ENCODE results near the gene TMEM109.

The TMEM109 gene

DNA sequence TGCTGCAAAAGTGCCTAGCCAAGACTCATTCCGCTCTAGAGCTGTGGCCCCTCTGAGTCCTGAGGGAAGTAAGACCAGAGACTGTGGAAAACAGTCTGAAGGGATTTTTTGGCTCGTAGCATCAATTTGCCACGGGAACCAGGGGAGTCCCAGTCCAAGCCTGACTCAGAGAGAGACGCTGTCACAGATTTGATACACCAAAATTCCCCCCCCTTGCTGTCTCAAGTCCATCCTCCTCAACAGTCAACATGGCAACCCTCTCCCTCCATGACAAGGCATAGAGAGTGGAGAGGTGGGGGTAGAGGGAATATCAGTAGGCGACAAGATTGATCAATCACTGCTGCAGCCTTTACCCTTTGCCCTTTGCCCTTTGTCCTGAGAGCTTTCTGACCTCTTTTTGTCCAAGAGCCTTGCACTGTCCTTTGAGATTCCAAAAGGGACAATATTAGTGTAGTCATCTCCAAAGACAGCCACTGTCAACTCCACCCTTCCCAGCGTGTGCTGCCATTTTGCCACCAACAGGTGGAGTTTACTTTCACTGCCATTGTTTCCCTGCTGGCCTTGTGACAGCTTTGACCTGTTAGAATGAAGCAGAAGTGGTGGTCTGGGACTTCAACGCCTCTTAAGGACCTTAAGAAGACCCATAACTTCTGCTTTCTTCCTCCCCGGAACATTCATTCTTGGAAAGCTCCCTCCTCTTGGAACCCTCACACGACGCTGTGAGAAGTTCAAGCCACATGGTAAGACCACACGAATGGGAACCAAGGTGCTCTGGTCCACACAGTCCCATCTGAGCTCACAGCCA is 30.7 kb downstream of the TMEM109 start:
- no peak for DNase-seq

- DNase-seq = no peak
Observed at GRCh38 chr11:60945295-60945667, 31.3 kb downstream of the TMEM109 start.

DNA sequence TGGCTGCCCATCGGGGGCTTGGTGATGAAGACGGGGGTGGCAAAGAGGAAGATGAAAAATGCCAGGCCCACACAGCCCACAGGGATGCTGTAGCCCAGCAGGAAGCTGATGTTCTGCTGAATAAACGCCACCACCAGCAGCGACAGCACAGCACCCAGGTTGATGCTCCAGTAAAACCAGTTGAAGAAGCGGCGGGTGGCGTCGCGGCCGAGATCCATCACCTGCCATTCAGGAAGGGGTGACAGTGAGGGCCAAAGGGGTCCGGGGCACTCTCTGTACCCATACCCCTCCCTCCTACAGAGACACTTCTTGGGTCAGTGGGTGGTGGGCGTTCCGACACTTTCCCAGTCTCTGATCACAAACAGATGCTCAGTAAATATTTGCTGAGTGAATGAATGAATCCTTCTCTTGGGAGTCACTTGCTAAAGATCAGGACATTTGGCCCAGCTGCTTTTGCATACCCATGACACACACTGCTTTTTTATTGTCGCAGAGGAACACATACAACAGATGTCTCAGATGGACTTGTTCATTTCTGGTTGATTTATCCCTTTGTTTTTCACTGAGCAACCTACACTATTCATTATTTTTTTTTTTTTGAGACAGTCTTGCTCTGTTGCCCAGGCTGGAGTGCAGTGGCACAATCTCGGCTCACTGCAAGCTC is 32.8 kb downstream of the TMEM109 start:
- no peak for DNase-seq

DNA sequence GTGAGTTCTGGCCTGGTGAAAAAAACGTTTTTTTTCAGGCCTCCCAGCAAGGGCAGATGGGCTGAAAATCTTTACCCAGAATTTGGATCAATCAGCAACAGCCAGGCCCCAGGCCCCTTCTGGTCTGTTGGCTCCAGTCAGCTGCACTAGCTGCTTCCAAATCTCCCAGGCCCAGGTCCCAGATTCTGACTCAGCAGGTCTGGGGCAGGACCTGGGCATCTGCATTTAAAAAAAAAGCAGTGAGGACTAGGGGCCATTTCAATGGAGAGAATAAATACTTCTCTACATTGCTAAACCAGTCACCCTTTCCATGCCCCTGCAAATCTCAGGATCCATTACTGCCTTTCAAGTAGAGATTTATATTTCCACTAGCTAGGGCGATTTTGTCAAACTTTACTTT is 33.7 kb downstream of the TMEM109 start:
- no peak for DNase-seq

DNA sequence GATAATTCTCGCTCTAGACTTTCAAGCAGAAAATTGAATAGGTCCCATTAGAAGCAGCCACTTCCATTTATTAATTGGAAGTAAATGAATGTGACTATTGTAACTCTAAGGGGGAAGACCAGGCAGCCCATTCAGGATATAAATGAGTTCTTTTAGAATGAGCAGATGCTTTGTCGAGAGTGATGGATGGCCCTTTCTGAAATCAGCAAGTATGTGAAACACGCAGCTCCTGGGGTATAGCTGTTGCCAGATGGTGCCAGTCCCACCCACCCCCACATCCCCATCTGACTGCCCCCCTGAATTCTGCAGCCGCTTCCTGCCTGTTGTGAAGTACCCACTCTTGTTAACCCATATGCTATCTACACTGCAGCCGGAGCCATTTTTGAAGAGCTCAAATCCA is 34.3 kb downstream of the TMEM109 start:
- no peak for DNase-seq

- DNase-seq = no peak
Observed at GRCh38 chr11:60950024-60950423, 36.1 kb downstream of the TMEM109 start.

- peak; percentile 31 for DNase-seq
Observed at GRCh38 chr11:60950933-60951605, 37.1 kb downstream of the TMEM109 start.

GRCh38 chr11:60951606-60951903 is 37.6 kb downstream of the TMEM109 start:
- DNase-seq = no peak

- peak; percentile 85 for DNase-seq
Observed at GRCh38 chr11:60951904-60952741, 38.2 kb downstream of the TMEM109 start, which contains the start of gene SLC15A3. SLC15A3 (minus strand) TSS chr11:60952176; CDS start chr11:60951551, 625 bp downstream.

DNA sequence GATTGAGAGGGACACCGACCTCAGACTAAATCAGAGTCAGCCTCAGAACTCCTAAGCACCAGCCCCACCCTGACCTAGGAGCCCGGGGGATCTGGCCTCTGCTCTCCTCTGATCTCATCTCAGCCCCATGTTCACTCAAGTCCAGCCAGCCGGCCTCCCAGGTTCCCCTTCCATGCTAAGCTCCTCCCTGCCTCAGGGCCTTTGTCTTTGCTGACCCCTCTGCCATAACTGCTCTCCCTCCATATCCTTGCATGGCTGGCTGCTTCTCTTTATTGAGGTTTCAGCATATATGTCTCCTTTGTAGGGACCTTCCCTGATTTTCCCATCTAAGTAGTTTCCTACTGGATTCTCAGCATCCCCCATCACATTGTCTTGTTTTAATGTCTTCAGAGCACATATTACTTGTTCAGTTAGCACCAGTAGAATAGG is 38.8 kb downstream of the TMEM109 start:
- DNase-seq = no peak

GRCh38 chr11:60953781-60954180 is 39.8 kb downstream of the TMEM109 start:
- peak; percentile 66 for DNase-seq

GRCh38 chr11:60954421-60954820 is 40.5 kb downstream of the TMEM109 start:
- peak; percentile 69 for DNase-seq

DNA sequence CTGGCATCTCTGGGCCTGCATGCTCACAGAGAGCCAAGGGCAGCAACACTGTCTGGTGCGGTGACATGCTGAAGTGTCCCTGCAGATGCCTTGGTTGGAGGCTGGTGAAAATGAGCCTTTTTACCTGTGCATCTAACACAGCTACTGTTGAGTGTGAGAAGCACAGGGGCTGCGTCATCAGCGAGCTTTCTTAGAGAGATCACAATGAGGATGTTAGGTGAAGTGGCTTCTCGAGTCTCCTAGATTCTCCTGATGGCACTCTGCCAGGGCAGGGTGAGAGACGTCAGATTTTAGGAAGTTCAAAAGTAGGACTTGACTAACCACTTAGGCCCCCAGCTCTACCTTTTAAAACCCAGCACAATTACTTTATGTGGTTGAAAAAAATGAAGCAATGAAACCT is 41.6 kb downstream of the TMEM109 start:
- DNase-seq = peak; percentile 38

GRCh38 chr11:60957188-60957587 is 43.2 kb downstream of the TMEM109 start:
- DNase-seq = no peak

DNA sequence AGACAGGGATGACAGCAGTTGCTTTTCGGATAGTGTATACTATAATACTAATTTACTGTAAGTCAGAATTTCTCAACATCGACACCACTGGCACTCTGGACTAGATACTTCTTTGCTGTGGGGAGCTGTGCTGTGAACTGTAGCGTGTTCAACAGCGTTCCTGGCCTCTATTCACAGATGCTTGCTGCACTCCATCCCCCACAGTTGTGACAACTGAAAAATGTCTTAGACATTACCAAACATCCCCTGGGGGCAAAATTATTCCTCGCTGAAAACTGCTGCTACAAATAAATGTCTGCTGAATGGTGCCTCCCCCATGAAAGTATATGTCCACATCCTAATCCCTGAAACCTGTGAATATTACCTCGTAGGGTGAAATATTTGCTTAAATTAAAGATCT is 45.5 kb downstream of the TMEM109 start:
- DNase-seq = no peak

DNA sequence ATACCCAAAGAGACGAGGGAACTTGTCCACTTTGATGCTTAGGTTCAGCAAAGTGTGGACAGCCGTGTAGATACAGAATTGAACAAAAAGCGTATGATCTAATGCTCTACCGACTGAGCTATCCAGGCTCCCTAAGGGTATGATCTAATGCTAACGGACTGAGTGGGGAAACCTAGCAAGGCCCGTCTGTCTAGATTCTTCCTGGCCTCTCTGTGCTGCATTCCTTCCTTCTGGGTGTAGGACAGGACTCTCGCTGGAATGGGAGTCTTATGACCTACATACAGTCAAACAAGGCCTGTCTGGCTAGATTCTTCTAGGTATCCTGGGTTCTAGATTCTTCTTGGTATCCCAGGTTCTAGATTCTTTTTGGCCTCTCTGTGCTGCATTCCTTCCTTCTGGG is 46.4 kb downstream of the TMEM109 start:
- no peak for DNase-seq

DNA sequence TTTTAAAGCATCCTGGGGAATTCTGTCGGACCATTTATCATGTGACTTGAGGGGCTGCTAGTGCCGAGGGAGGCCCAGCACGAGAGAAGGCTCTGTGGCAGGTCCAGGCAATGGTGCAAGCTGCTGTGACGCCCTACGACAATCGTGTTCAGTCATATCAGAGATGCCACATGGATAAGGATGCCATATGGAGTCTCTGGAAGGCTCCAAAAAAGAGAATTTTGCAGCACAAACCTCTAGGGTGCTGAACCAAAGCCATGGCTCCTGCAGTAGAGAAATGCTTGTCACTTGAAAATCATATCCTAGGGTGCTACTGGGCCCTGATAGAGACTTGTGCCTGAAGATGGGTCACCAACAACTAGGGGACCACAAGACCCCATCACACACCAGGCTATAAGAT is 50.8 kb downstream of the TMEM109 start:
- DNase-seq = no peak

GRCh38 chr11:60966890-60967289 is 52.9 kb downstream of the TMEM109 start:
- DNase-seq = no peak

GRCh38 chr11:60968223-60968622 is 54.3 kb downstream of the TMEM109 start:
- DNase-seq = no peak

GRCh38 chr11:60970369-60970774 is 56.4 kb downstream of the TMEM109 start:
- peak; percentile 78 for DNase-seq

- no peak for DNase-seq
Observed at GRCh38 chr11:60970890-60971289, 56.9 kb downstream of the TMEM109 start.

- peak; percentile 73 for DNase-seq
Observed at GRCh38 chr11:60971520-60971919, 57.6 kb downstream of the TMEM109 start, which contains the start of gene CD6. CD6 (plus strand) TSS chr11:60971680; CDS start chr11:60971866, 186 bp downstream.
